AG04449 (cell line): ENCODE measurements around the gene CHTF18.
"Not testable (repeated sequence)": the region's sequence is repeated elsewhere in the genome, so short reads cannot be mapped to it uniquely, and the experiment has no call there.

Experiments
- CTCF ChIA-PET: fragments of 350-600 bp; formaldehyde crosslinking; extraction: SDS; loops from one replicate; lab custom pipeline; 2021; ENCODE audit warnings: antibody characterized with exemption; lab: Yijun Ruan, JAX
- POLR2A ChIA-PET: fragments of 400-600, 350-600 bp; formaldehyde crosslinking; extraction: SDS; loops from one replicate; lab custom pipeline; 2020; ENCODE audit warnings: antibody characterized with exemption, inconsistent platforms; lab: Yijun Ruan, JAX
- DNase-seq: peaks from one replicate; pipeline ENCODE4 v3.0.0-alpha.2; 2010; ENCODE audit warnings: low read depth, low spot score
- H3K4me3 ChIP-seq: 2 replicates; pipeline ENCODE4 v1.5.1; 2011; ENCODE audit warnings: low read depth, mild to moderate bottlenecking, control low read depth, low read length
- CTCF ChIP-seq: IDR thresholded peaks from one replicate; pipeline ENCODE4 v1.5.1; 2011; ENCODE audit warnings: mild to moderate bottlenecking, moderate library complexity, low read length, control low read depth, inconsistent platforms; ENCODE audit not compliant: insufficient read depth; ENCODE audit errors: missing control alignments

The CHTF18 gene

GRCh38 chr16:772959-773358, 15.5 kb upstream of the CHTF18 start:
- ChIA-PET POLR2A (interaction anchor here (0.6 kb wide), 1 partner anchor 1192 kb away, joined by 3 read pairs; the partner anchor contains the start of gene RPS2), CTCF (interaction anchor here (1.8 kb wide), 2 partner anchors 12 to 60 kb away, joined by 6 to 8 read pairs; no protein-coding TSS in a partner anchor)
- no peak overlapping the region for H3K4me3 ChIP-seq
- no peak for DNase-seq
- no peak for TF ChIP-seq CTCF

GRCh38 chr16:774086-775001, 14.1 kb upstream of the CHTF18 start:
- no peak for DNase-seq
- no peak overlapping the region for H3K4me3 ChIP-seq
- no peak for TF ChIP-seq CTCF
- CTCF ChIA-PET = no interaction called here
- POLR2A ChIA-PET = no interaction called here

GRCh38 chr16:775236-775796, 13.1 kb upstream of the CHTF18 start:
- ChIA-PET POLR2A (no interaction called here), CTCF (interaction anchor here (2.1 kb wide), 1 partner anchor 10 kb away, joined by 9 read pairs; no protein-coding TSS in a partner anchor)
- TF ChIP-seq CTCF = no peak
- DNase-seq = no peak
- no peak overlapping the region for H3K4me3 ChIP-seq

- POLR2A ChIA-PET, H3K4me3 ChIP-seq, DNase-seq: not testable (repeated sequence)
- CTCF ChIA-PET = interaction anchor here (1.7 to 2.1 kb wide), 2 partner anchors 9 to 35 kb away, joined by 5 to 9 read pairs; partner anchors contain the start of gene CIAO3
Measured at GRCh38 chr16:776298-776697, 12.1 kb upstream of the CHTF18 start.

- no peak for DNase-seq
- TF ChIP-seq CTCF = no peak
- POLR2A ChIA-PET = no interaction called here
- CTCF ChIA-PET = interaction anchor here (1.7 to 2.1 kb wide), 2 partner anchors 9 to 36 kb away, joined by 5 to 9 read pairs; partner anchors contain the start of gene CIAO3
- no peak overlapping the region for H3K4me3 ChIP-seq
Measured at GRCh38 chr16:776824-777223, 11.6 kb upstream of the CHTF18 start.

DNA sequence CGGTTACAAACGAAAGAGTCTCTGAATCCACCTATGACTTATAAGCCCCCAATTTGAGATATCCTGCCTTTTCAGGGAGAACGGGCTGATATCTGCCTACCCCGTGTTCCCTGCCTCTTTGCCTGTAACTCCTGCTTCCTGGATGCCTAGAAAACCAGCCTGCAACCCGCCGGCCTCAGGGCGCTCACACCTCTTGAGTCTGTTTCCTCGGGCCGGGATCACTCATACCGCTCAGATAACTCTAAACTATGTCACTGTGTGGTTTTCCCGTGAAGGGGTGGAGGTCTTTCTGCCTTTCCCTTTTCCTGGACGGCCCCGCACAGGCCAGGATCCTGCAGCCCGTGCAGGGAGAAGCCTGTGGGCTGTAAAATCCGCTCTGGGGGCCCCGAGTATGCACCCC, 10.6 kb upstream of the CHTF18 start:
- H3K4me3 ChIP-seq = no peak overlapping the region
- ChIA-PET CTCF (interaction anchor here (1.7 kb wide), 1 partner anchor 37 kb away, joined by 5 read pairs; the partner anchor contains the start of gene CIAO3), POLR2A (no interaction called here)
- no peak for DNase-seq
- no peak for TF ChIP-seq CTCF
